HEK293 (cell line): ENCODE data around the gene ABCG1.

Experiments used
- CTCF ChIA-PET: fragments of 350-600 bp; formaldehyde crosslinking; extraction: SDS; loops from one replicate; lab custom pipeline; 2021; ENCODE audit warnings: antibody characterized with exemption; lab: Yijun Ruan, JAX
- POLR2A ChIA-PET: fragments of 300-600 bp; formaldehyde crosslinking; extraction: SDS; loops from one replicate; lab custom pipeline; 2020; ENCODE audit warnings: antibody characterized with exemption, inconsistent platforms; lab: Yijun Ruan, JAX
- H3K27ac ChIP-seq: fragments of 200-500 bp; sonication (Bioruptor generic); 2 replicates; pipeline ENCODE4 v1.5.1; 2014; ENCODE audit warnings: low read depth, low read length, control low read depth, inconsistent platforms; ENCODE audit errors: extremely low read depth
- H3K36me3 ChIP-seq, 2 experiments: fragments of 200-500 bp in 1 of 2; sonication (Bioruptor generic) in 1 of 2; 1 replicate in 1 of 2; 2 replicates in 1 of 2; pipeline ENCODE4 v1.5.1; 2014 to 2017; ENCODE audit warnings: inconsistent platforms in 2 of 2, low read length in 2 of 2; ENCODE audit not compliant: control insufficient read depth in 2 of 2, insufficient read depth in 1 of 2
- H3K4me1 ChIP-seq: fragments of 200-500 bp; sonication (Bioruptor generic); 2 replicates; pipeline ENCODE4 v1.5.1; 2014; ENCODE audit warnings: mild to moderate bottlenecking, low read length, inconsistent platforms; ENCODE audit not compliant: control insufficient read depth, insufficient read depth
- H3K4me3 ChIP-seq: 2 replicates; pipeline ENCODE4 v1.5.1; 2011; ENCODE audit warnings: low read depth, mild to moderate bottlenecking, control low read depth, low read length, moderate library complexity
- H3K9me3 ChIP-seq: fragments of 200-500 bp; sonication (Bioruptor generic); 2 replicates; pipeline ENCODE4 v1.5.1; 2014; ENCODE audit warnings: low read depth, low read length, inconsistent platforms; ENCODE audit not compliant: control insufficient read depth, insufficient read depth
- GLIS1 ChIP-seq: fragments of 450-650 bp; formaldehyde crosslinking; IDR thresholded peaks from 2 replicates; pipeline ENCODE4 v1.5.1; 2016; ENCODE audit warnings: missing biosample characterization, missing genetic modification characterization
- PRDM1 ChIP-seq: fragments of 450-650 bp; formaldehyde crosslinking; IDR thresholded peaks from 2 replicates; pipeline ENCODE4; 2016; ENCODE audit warnings: missing biosample characterization, missing genetic modification characterization
- PRDM4 ChIP-seq: fragments of 450-650 bp; formaldehyde crosslinking; IDR thresholded peaks from 2 replicates; pipeline ENCODE4 v1.5.1; 2017; ENCODE audit warnings: missing biosample characterization, missing genetic modification characterization
- SCRT1 ChIP-seq: fragments of 450-650 bp; formaldehyde crosslinking; IDR thresholded peaks from 2 replicates; pipeline ENCODE4 v1.5.1; 2016; ENCODE audit warnings: missing biosample characterization, missing genetic modification characterization, borderline replicate concordance
- ZBTB17 ChIP-seq: fragments of 450-650 bp; formaldehyde crosslinking; IDR thresholded peaks from 2 replicates; pipeline ENCODE4 v1.5.1; 2016; ENCODE audit warnings: missing biosample characterization, missing genetic modification characterization
- ZFP41 ChIP-seq: fragments of 450-650 bp; formaldehyde crosslinking; IDR thresholded peaks from 2 replicates; pipeline ENCODE4 v1.5.1; 2016; ENCODE audit warnings: missing biosample characterization, missing genetic modification characterization, borderline replicate concordance
- ZIC2 ChIP-seq: fragments of 450-650 bp; formaldehyde crosslinking; IDR thresholded peaks from 2 replicates; pipeline ENCODE4 v1.5.1; 2016; ENCODE audit warnings: missing biosample characterization, missing genetic modification characterization
- ZNF114 ChIP-seq: fragments of 450-650 bp; formaldehyde crosslinking; IDR thresholded peaks from 2 replicates; pipeline ENCODE4 v1.5.0; 2017; ENCODE audit warnings: missing biosample characterization, missing genetic modification characterization
- ZNF138 ChIP-seq: fragments of 450-650 bp; formaldehyde crosslinking; IDR thresholded peaks from 2 replicates; pipeline ENCODE4 v1.5.1; 2016; ENCODE audit warnings: missing biosample characterization, missing genetic modification characterization, borderline replicate concordance
- ZNF19 ChIP-seq: fragments of 450-650 bp; formaldehyde crosslinking; IDR thresholded peaks from 2 replicates; pipeline ENCODE4; 2016; ENCODE audit warnings: missing biosample characterization, missing genetic modification characterization, low read depth
- ZNF274 ChIP-seq, 2 experiments: fragments of 200-500 bp in 1 of 2; fragments of 450-650 bp in 1 of 2; sonication (Bioruptor generic) in 1 of 2; formaldehyde crosslinking in 1 of 2; IDR thresholded peaks; 2 replicates each; pipeline versions ENCODE4 v1.5.1 to v1.6.1; 2014 to 2016; ENCODE audit warnings: borderline replicate concordance in 1 of 2, inconsistent platforms in 1 of 2, low read length in 1 of 2, missing biosample characterization in 1 of 2, missing genetic modification characterization in 1 of 2
- ZNF521 ChIP-seq: fragments of 450-650 bp; formaldehyde crosslinking; IDR thresholded peaks from 2 replicates; pipeline ENCODE4 v1.5.1; 2017; ENCODE audit warnings: missing biosample characterization, mild to moderate bottlenecking, missing genetic modification characterization
- ZNF571 ChIP-seq: fragments of 450-650 bp; formaldehyde crosslinking; IDR thresholded peaks from 2 replicates; pipeline ENCODE4 v1.5.0; 2017; ENCODE audit warnings: missing biosample characterization, missing genetic modification characterization
- ZNF580 ChIP-seq: fragments of 450-650 bp; formaldehyde crosslinking; IDR thresholded peaks from 2 replicates; pipeline ENCODE4 v1.5.1; 2016; ENCODE audit warnings: missing biosample characterization, missing genetic modification characterization
- ZNF585B ChIP-seq: fragments of 450-650 bp; formaldehyde crosslinking; IDR thresholded peaks from 2 replicates; pipeline ENCODE4 v1.5.1; 2016; ENCODE audit warnings: missing biosample characterization, missing genetic modification characterization
- ZNF704 ChIP-seq: fragments of 450-650 bp; formaldehyde crosslinking; IDR thresholded peaks from 2 replicates; pipeline ENCODE4 v1.5.1; 2016; ENCODE audit warnings: missing biosample characterization, missing genetic modification characterization
- ZNF76 ChIP-seq: fragments of 450-650 bp; formaldehyde crosslinking; IDR thresholded peaks from 2 replicates; pipeline ENCODE4; 2016; ENCODE audit warnings: low read depth, missing biosample characterization, missing genetic modification characterization, borderline replicate concordance
- ZNF768 ChIP-seq: fragments of 450-650 bp; formaldehyde crosslinking; IDR thresholded peaks from 2 replicates; pipeline ENCODE4 v1.5.1; 2018; ENCODE audit warnings: missing biosample characterization, mild to moderate bottlenecking, missing genetic modification characterization
- ZNF830 ChIP-seq: fragments of 450-650 bp; IDR thresholded peaks from 2 replicates; pipeline ENCODE4 v1.5.0; 2018; ENCODE audit warnings: missing biosample characterization, missing genetic modification characterization, low read depth, mild to moderate bottlenecking, moderate library complexity
- ZSCAN18 ChIP-seq: fragments of 450-650 bp; formaldehyde crosslinking; IDR thresholded peaks from 2 replicates; pipeline ENCODE4 v1.5.1; 2016; ENCODE audit warnings: missing biosample characterization, missing genetic modification characterization

ABCG1 gene

GRCh38 chr21:42250422-42251403, 31.8 kb downstream of the ABCG1 start (continued):
- TF ChIP-seq SCRT1 (tag by site-specific recombination) (no peak), GLIS1 (tag by site-specific recombination) (peak; percentile 58; the same call in 1 of the 2 replicates), ZIC2 (tag by site-specific recombination) (peak; percentile 56; the same call in 1 of the 2 replicates), ZBTB17 (tag by site-specific recombination) (no peak)

- ChIA-PET CTCF (interaction anchor here (0.7 to 1.9 kb wide), 4 partner anchors 9 to 106 kb away, joined by 3 to 4 read pairs (median 4); no protein-coding TSS in a partner anchor), POLR2A (interaction anchor here (0.7 kb wide), 1 partner anchor 9 kb away, joined by 3 read pairs; no protein-coding TSS in a partner anchor)
- H3K4me1 ChIP-seq = no peaks in the 10 kb centered on the region
- TF ChIP-seq ZNF19 (tag by site-specific recombination) = no peak
- no peak for TF ChIP-seq ZSCAN18 (tag by site-specific recombination)
- H3K4me3 ChIP-seq = no peak overlapping the region
- H3K36me3 ChIP-seq = no peaks in the 10 kb centered on the region
- no peak overlapping the region for H3K27ac ChIP-seq
- H3K9me3 ChIP-seq = no peaks in the 10 kb centered on the region
These were observed 32.8 kb downstream of the ABCG1 start for GRCh38 chr21:42251654-42252324.

GRCh38 chr21:42252325-42252654, 33.4 kb downstream of the ABCG1 start:
- Histone ChIP-seq H3K4me1 (no peaks in the 10 kb centered on the region), H3K9me3 (no peaks in the 10 kb centered on the region), H3K36me3 (no peaks in the 10 kb centered on the region), H3K4me3 (no peak overlapping the region), H3K27ac (no peak overlapping the region)
- ChIA-PET POLR2A (interaction anchor here (0.7 kb wide), 1 partner anchor 10 kb away, joined by 3 read pairs; no protein-coding TSS in a partner anchor), CTCF (interaction anchor here (1.0 to 1.9 kb wide), 2 partner anchors 9 to 100 kb away, joined by 3 to 4 read pairs; no protein-coding TSS in a partner anchor)
- no peak for TF ChIP-seq ZNF521
- no peak for TF ChIP-seq ZNF585B (tag by site-specific recombination)
- TF ChIP-seq ZNF704 = no peak
- no peak for TF ChIP-seq ZNF76 (tag by site-specific recombination)

GRCh38 chr21:42252778-42253340, 33.9 kb downstream of the ABCG1 start:
- no peaks in the 10 kb centered on the region for H3K4me1 ChIP-seq
- H3K9me3 ChIP-seq = no peaks in the 10 kb centered on the region
- ChIA-PET POLR2A (no interaction called here), CTCF (interaction anchor here (0.5 to 1.9 kb wide), 4 partner anchors 8 to 135 kb away, joined by 3 to 5 read pairs (median 4); no protein-coding TSS in a partner anchor)
- no peak overlapping the region for H3K27ac ChIP-seq
- no peak overlapping the region for H3K4me3 ChIP-seq
- H3K36me3 ChIP-seq = no peaks in the 10 kb centered on the region
- TF ChIP-seq ZNF580 (tag by site-specific recombination) (no peak), PRDM4 (tag by site-specific recombination) (no peak), ZNF768 (tag by site-specific recombination) (no peak), ZNF830 (no peak), ZNF571 (tag by site-specific recombination) (no peak), ZFP41 (tag by site-specific recombination) (no peak), ZNF114 (tag by site-specific recombination) (no peak), PRDM1 (tag by site-specific recombination) (no peak), ZNF138 (tag by site-specific recombination) (no peak), ZNF274 (IDR thresholded peaks at IDR 0.05; ENCODE audit: low read length) (no peak), ZNF274 (tag by site-specific recombination; IDR thresholded peaks at IDR 0.05; ENCODE audit: borderline replicate concordance) (no peak)
